HG03439 (cell line): ENCODE results near the gene ZBTB46.
A peak's percentile ranks its signal among the peaks of the same experiment; 100 is the strongest.

Experiments
- ATAC-seq: cut with Tn5 transposase; IDR thresholded peaks from one replicate; pipeline ENCODE4 v1.9.1; 2021; ENCODE audit warnings: mild to moderate bottlenecking, moderate library complexity; ENCODE audit not compliant: unreplicated experiment

The ZBTB46 gene

DNA sequence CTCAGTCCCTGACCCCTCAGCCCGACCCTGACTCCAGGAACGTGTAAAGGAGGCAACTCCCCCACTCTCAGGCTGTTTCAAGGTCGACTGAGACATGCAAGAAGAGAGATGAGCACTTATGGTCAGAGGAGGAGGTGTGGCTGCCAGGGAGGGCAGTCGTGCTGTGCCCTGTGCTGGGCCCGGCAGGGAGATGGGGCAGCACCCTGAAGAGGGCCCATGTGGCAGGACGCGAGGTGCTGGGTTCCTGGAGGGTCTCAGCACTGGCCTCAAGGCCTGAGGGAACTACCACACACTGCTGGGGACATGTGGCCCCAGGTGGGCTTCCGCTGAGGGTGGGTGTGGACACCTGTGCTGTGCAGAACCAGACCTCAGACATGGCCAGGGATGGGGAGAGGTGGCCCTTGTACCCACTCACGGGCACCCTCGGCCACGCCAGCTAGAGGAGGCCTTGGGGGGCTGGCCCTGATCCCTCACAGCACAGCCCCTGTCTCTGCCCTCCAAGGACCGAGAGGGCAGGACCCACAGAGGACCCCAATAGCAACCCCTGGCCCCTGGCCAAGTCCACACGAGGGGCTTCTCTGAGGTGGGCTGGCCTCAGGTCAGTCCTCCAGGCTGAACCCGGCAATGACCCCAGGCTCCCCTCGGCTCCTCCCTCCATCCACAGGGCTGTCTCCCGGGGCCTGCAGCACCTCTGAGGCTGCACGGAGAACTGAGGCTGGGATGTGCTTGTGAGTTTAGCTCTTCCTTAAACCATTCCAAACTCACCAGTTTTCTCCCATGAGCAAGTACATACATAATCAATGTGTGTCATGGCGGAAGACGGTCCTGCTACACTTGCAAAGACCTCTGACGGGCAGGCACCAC is 82.8 kb downstream of the ZBTB46 start:
- no peak for ATAC-seq

DNA sequence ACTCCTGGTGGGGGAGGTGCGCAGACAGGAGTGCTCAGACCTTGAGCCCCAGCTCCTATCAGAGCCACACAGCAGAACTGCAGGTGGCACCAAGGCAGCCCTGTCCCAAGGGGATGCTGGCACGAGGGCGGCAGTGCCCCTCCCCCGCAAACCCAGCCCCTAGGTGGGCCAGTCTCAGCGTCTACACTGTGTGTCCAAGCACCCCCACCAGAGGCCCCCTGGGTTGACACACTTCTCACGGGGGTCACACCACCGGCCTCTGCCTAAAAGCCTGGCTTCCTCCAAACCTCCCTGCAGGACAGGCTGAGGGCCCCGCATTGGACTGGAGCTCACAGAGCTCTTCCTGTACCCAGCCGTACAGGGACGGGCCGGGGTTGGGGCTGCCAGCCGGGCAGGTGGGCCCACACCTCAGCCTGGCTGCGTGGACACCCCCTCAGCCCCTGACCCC is 83.4 kb downstream of the ZBTB46 start:
- no peak for ATAC-seq

DNA sequence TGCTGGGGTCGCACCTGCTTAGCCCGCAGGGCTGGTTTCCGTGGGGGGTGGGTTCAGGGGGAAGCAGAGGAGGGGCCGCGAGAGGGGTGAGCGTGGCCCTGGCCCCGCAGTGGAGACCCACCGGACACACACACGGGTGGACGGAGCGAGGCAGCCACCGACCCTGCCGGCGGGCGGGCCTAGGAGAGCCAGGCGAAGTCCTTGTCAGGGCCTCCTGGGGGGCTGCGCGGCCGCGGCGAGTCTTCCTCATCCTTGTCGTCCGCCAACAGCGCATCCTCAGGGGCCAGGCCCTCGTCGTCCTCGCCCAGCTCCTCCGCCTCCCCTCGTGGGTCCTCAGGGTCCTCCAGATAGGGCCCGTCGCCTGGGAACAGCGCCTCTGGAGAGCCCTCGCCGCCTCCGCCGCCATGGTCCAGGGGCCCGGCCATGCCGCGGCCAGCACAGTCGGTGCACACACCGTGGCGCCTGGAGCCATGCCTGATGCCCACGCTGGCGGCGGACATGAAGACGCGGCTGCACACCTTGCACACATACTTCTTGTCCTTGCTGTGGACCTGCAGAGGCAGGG is 84.2 kb downstream of the ZBTB46 start:
- no peak for ATAC-seq

DNA sequence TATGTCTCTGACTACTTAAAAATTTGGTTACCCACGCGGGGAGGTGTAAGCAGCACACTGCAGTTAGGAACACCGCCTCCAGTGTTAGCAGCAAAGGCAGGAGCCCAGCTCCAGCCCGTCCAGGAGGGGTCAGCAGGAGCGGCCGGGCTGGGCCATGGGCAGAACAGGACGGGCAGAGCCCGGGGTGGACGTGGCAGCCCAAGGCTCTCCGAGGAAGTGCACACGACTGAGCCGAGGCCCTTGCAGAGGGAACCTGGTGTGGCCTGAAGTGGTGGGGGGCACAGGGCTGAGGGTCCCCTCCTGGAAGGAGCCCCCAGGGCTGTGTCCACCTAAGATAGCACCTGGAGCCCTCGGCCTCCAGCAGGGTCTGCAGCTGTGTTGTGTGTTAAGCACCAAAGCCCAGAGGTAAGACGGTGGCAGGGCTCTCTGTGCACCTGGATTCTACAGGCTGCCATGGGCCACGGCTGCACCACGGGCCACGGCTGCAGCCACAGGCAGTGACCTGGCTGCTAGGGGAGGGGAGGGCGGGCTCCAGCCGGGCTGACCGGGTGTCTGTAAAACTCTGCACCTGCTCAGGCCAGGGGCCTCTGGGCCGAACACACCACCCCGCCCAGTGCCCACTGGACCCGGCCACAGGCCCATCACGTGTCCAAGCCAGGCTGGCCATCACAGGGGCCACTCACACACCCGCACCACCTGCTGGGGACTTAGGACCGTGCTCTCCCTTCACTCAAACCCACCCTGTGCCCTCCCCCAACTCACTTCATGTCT is 84.9 kb downstream of the ZBTB46 start:
- ATAC-seq: no peak

DNA sequence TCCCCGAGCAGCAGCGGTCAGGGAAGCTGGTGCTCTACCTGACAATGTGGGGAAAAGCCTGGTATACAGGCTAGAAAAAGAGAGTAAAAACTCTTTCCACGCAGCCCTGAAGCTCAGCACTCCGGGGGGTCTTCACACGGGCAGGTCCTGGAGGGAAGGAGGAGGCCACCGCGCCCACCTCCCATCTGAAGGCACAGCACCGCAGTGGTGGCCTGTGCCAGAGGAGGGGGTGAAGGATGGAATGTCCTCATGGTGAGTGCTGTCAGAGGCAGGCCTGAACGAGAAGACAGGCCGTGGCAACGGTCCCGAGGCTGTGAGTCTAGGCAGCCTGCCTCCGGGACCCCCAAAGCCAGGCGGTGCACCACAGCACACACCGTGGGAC is 85.6 kb downstream of the ZBTB46 start:
- ATAC-seq: no peak

DNA sequence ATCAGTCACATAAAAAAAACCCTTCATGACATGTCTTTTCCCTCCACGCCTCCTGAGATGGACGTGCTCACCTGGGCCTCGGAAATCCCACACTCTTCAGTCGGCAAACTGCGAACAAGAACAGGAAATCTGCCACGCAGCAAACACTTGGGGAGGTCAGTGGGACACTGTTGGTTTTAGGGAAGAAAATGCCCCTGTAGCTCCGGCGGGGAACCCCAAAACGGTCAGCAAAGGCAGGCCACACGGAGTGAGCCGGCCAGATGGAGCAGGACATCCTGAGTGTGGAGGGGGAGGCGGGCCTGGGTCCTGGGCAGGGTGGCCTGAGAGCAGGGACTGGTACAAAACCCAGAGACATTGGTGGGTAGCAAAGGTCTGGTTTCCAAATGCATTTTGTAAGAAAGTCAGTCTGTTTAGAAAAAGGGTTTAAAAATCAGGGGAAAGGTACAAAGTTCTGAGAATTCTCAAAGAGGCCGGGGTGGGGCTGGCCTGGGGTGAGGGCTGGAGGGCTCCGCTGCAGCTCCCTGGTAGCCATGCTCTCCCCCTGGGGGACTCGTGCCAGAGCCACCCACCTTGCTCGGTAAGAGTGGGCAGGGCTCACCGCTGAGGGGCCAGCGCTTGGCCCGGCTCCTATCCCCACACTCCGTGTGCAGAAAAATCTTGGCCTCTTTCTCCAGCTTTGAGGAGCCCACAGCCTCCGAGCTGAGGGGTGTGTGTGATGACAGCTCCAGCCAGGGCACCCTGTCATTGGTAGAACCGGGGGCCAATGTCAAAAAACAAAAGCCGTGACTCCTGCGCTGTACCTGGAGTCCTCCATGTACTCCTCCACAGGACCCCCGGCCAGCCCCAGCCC is 86.3 kb downstream of the ZBTB46 start:
- ATAC-seq: no peak

DNA sequence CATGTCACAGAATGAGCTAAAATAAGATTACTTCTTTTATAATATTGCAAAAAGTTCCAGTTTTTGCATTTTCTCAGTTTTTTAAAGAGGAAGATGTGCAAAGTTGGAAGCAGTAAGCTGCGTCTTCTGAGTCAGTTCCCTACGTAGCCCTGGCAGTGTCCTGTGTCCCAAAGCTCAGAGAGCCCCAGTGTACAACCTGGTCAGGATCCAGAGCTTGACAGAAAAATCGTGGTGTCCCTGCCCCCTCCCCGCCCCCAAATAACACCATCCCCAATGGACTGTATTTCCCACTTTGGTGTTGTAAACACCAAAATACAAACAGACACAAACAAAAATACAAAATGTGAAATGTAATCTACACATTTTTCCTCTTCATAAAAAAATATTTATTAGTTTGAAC is 86.9 kb downstream of the ZBTB46 start:
- no peak for ATAC-seq

DNA sequence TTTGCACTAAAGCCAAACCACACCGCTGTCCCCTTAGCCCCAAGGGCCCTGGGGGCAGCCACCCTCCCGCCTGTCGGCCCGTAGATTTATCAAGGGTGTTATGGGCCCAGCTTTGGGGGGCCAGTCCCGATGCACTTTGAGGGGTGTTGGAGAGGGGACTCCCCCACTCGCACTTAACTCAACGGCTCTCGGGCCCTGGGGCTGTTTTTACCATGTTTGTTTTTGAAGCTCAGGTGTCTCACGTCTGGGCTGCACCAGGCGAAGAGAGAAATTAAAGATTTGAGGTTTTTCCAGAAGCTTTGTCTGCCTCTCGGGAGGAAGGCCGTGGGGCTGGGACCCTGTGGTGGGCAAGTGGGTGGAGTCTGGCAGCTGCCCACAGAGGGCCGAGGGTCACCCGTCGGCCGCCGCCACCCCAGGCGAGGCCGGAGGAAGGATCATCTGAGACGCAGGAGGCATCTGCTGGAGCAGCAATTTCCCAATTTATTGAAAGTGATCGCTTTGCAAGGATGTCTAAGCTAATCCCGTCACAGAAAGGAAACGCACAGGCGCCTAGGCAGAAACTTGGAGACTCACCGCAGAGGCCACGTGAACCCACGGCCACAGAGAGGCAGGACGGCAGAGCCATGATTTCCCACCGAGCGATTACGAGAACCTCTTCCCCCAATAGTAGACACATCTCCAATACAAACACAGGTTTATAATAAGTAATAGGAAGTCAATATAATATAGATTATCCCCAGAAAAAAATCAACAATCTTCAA is 87.7 kb downstream of the ZBTB46 start:
- ATAC-seq: no peak

DNA sequence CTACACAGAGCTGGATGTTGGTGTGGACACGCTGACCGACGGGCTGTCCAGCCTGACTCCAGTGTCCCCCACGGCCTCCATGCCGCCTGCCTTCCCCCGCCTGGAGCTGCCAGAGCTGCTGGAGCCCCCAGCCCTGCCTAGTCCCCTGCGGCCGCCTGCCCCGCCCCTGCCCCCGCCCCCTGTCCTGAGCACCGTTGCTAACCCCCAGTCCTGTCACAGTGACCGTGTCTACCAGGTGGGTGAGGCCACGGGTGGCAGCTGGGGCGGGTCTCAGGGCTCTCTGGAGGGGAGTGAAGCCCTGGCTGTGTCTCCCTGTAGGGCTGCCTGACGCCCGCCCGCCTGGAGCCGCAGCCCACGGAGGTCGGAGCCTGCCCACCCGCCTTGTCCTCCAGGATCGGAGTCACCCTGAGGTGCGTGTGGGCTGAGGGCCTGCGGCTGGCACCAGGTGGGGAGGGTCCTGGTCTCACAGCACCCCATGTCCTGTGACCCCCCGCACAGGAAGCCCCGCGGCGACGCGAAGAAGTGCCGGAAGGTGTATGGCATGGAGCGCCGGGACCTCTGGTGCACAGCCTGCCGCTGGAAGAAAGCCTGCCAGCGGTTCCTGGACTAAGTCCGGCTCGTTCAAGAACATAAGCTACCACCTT is 88.6 kb downstream of the ZBTB46 start:
- ATAC-seq: no peak

DNA sequence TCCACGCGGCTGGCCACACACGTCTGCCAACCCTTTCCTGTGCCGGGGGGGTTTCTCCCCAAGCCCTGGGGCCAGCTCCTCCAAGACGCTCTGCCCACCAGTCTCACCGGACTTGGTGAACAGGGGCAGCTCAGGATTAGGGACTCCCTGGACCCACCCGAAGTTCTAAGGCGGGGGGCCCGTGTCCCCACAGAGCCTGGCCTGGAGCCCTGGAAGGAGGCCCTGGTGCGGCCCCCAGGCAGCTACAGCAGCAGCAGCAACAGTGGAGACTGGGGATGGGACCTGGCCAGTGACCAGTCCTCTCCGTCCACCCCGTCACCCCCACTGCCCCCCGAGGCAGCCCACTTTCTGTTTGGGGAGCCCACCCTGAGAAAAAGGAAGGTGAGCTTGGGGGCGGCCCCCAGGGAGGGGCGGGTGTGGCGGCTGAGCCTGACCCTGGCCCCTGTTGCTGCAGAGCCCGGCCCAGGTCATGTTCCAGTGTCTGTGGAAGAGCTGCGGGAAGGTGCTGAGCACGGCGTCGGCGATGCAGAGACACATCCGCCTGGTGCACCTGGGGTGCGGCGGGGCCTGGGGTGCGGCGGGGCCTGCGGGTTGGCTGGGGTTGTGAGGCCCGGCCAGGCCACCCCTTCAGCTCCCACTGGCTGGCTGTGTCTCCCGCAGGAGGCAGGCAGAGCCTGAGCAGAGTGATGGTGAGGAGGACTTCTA is 89.2 kb downstream of the ZBTB46 start:
- no peak for ATAC-seq

DNA sequence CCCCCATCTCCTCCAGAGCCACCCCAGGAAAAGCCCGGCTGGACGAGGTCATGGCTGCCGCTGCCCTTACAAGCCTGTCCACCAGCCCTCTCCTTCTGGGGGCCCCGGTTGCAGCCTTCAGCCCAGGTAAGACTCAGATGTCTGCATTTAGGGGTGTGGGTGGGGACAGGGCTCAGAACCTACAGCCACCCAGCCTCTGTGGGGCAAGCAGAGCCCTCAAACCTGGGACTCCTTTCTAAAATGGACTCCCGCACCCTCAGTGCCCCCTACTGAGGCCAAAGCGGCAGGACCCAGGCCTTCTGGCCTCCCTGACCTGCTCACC is 89.7 kb downstream of the ZBTB46 start:
- ATAC-seq: no peak

DNA sequence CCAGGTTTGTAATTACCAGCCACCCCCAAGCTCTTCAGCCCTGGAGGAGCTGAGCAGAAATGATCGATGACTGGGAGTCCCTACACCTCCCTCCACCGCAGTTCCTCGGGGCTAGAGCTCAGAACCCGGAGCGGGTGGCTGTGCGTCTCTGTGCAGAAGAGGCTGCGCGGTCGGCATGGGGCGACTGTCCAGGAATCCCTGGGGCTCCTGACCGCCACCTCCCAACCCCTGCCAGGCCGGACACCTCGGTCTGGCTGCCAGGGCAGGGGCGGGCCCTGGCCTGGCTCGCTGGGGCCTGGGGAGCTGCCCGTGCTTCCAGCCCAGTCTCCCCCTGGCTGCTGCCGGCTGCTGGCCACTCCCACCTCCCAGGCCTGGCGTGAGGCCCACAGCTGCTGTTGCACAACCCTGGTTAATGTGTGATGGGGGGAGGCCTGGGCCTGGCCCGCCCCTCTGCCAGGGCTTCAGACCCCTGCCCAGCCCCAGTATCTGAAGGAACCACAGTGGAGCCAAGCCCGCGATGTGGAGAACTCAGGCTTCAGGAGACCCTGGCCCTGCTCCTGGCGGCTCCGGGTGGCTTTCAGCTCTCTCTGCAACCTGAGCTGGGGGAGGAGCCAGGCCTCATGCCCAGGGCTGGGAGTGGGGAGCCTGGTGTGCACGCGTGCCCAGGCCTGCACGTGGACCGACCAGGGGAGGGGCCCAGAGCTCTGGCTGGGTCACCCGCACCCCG is 90.3 kb downstream of the ZBTB46 start:
- no peak for ATAC-seq

DNA sequence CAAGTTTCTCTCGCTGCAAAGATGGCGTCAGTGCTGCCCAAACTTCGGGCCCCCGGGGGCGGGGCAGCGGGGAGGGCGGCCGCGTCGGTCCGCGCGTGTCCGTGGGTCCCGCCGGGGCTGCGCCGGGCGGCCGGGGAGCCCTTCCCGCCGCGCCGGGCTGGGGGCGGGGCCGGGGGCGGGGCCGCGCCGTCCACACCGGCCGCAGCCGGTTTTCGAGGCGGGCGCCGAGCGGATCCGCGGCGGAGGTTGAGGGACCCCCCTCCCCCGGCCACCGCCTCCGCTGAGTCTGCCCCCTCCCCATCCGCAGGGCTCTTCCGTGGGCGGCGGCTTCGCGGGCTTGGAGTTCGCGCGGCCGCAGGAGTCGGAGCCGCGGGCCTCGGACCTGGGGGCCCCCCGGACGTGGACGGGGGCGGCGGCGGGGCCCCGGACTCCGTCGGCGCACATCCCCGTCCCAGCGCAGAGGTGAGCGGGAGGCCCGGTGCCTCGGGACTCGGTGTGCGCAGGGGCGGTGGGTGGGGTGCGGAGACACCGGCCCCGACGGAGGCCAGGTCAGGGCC is 90.9 kb downstream of the ZBTB46 start:
- ATAC-seq: no peak

DNA sequence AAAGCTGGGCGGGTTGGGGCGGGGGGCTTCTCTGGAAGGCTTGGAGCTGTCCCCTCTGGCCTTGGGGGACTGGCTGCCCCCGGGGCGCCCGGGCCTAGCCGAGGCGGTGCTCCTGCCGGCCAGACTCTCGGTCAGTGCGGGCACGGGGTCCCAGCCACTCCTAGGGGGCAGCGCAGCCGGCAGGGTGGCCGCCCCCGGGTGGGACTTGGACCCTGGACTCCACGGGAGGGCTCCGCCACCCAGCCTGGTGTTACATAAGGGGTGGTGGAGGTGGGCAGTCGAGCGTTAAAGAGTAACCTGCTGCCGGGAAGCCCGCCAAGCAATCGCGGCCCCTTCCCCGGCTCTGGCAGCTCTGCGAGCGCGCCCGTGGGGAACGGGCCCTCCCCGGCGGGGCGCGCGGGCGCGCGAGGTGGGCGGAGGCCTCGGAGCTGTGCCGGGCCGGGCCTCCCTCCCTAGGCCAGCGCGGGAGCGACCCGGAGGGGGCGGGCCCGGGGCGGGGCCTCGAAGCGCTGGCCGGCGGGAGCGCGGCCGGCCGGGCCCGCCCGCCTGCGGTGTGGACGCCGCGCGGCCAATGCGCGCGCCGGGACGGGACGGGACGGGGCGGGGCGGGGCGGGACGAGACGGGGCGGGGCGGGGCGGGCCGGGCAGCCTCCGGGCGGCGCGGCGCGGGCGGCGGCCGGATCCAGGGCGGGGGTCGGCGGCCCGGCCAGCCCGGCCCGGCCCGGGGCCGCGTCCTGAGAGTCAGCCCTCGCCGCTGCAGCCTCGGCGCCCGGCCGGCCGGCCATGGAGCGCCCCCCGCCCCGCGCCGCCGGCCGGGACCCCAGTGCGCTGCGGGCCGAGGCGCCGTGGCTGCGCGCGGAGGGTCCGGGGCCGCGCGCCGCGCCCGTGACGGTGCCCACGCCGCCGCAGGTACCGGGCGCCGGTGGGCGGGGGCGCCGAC is 91.7 kb downstream of the ZBTB46 start, which contains the start of gene SLC2A4RG:
Gene SLC2A4RG, plus strand, starts transcription at position 647 of the 940 bp plus-strand sequence. Its CDS starts 137 bp downstream, at position 784.
- peak; percentile 35 for ATAC-seq

DNA sequence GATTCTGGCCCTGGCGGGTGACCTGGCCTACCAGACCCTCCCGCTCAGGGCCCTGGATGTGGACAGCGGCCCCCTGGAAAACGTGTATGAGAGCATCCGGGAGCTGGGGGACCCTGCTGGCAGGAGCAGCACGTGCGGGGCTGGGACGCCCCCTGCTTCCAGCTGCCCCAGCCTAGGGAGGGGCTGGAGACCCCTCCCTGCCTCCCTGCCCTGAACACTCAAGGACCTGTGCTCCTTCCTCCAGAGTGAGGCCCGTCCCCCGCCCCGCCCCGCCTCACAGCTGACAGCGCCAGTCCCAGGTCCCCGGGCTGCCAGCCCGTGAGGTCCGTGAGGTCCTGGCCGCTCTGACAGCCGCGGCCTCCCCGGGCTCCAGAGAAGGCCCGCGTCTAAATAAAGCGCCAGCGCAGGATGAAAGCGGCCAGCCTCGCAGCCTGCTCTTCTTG is 92.4 kb downstream of the ZBTB46 start:
- no peak for ATAC-seq

DNA sequence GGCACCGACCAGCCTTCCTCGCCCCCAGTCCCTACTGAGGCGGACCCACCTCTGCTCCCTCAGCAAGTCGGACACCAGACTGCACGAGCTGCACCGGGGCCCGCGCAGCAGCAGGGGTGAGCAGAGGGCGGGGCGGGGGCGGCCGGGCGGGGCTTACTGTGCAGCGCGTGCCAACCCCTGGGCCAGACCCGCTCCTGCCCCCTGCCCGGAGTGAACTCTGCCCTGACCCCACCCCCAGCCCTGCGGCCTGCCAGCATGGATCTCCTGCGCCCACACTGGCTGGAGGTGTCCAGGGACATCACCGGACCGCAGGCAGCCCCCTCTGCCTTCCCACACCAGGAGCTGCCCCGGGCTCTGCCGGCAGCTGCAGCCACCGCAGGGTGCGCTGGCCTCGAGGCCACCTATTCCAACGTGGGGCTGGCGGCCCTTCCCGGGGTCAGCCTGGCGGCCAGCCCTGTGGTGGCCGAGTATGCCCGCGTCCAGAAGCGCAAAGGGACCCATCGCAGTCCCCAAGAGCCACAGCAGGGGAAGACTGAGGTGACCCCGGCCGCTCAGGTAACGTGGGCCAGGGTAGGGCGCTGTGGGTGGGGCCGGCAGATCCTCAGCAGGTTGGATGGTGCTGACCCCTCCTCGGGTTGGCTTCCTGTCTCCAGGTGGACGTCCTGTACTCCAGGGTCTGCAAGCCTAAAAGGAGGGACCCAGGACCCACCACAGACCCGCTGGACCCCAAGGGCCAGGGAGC is 92.9 kb downstream of the ZBTB46 start:
- ATAC-seq: no peak

DNA sequence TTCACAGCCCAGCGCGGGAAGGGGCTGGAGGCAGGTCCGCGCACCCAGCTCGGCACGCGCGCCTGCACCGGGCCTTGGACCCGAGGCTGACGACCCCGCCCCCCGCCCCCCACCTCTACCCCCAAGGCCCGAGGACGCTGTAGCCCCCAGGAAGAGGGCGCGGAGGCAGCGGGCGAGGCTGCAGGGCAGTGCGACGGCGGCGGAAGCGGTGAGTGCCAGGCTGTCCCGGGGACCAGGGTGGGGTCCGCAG is 93.4 kb downstream of the ZBTB46 start:
- ATAC-seq: no peak
